ENCODE results near the gene HIVEP3. TPM values are rescaled to one million over a fixed set of nuclear protein-coding genes. Genes with fewer than 3 reads are reported as not detected.
A peak's percentile ranks its signal among the peaks of the same experiment; 100 is the strongest.

HIVEP3 gene
- total RNA-seq, 1 experiment from 2014 or later = not detected

GRCh38 chr1:41546833-41547135 lies 371.9 kb downstream of the HIVEP3 start:
- no peak for DNase-seq (ENCODE audit: low spot score)
- in situ Hi-C loops (cut with HindIII; ENCODE audit: low sequenced_read_pairs) = no loop called here

DNA sequence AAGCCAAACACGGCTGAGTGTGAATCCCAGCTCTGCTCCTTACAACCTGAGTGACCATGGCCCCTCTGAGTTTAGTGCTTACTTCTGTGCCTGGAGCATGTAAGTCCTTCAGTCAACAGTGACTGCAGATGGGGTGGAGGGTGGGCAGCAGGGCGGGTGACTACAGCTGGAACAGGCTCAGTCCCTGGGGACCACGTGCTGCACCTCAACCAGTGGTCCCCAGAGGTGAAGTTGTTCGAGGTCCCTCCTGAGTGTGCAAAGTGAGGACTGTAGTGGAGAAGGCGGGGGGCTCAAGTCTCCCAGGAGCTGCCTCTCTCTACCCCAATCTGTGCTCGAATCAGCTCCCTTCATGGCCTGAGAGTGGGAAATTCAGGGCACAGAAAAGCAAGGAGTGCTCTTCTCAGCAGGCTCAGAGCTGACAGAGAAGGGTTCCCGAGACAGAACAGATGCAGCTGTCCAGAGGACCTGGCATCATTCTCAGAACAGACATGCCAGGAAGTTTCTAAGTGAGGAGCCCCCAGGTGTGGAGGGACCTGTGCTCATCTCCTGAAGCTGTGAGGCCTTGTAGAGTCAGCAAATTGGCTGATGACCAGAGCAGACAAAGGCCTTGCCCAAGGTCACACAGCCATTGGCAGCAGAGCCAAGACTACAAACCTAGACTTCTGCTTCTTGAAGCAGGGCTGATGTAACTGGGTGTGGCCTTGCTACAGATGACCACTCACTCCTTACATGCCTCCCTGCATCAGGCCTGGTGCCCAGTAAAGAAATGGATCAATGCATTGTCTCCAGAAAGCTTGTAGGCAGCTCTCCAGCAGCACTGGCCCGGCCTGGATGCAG lies 372.5 kb downstream of the HIVEP3 start:
- DNase-seq (ENCODE audit: low spot score) = no peak
- in situ Hi-C loops (cut with HindIII; ENCODE audit: low sequenced_read_pairs) = no loop called here

- DNase-seq (ENCODE audit: low spot score) = no peak
- in situ Hi-C loops (cut with HindIII; ENCODE audit: low sequenced_read_pairs) = no loop called here
Observed at GRCh38 chr1:41542196-41542930, 376.4 kb downstream of the HIVEP3 start.

GRCh38 chr1:41541592-41541952 lies 377.1 kb downstream of the HIVEP3 start:
- DNase-seq (ENCODE audit: low spot score) = no peak
- in situ Hi-C loops (cut with HindIII; ENCODE audit: low sequenced_read_pairs) = no loop called here

DNA sequence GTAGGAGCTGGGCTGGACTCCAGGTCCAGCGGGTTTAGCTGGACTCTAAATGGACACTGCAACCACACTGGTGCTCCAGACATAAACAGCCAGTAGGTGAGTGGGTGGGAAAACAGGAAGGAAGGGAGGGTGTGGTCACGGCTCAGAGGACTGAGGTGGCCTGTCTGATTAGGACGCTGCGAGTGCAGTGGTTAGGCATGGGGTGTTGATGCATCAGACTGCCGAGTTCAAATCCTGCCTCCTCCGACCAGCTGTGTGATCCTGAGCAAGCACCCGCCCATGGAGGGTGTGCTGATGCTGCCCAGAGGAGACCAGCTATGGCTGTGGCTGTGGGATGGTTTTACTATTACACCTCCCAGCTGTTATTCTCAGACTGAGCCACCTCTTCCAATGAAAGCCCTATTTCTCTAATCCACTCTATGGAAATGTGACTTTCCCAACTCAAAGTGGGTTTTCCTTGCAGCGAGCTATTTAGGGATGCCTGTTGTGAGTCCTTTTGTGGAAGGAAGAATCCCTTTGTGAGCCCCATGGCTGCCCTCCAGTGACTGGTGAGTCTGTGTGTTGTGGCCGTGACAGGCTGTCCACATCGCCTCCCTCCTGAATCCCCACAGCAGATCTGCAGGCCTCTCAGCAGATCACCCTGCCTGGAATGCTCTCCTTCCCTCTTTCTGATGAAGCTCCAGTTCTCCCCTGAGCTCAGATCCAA lies 377.7 kb downstream of the HIVEP3 start:
- DNase-seq (ENCODE audit: low spot score) = no peak
- in situ Hi-C loops (cut with HindIII; ENCODE audit: low sequenced_read_pairs) = no loop called here

DNA sequence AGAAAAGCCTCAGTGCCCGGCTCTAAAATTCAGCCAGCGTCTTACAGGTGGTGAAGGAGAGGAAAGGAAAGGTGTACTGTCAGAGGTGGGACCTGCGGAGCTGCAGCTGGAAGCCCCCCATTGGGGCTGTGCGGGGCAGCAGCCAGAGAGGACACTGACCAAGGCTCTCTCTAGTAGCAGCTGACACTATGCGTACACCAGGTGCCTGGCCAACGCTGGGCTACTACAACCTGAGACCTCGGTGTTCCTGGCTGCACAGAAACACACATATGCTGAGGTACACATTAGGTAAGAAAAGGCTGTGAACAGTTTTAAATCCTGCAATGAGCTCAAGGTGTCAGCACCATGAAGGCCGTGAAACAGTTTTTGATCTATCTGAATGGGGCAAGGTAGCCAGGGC lies 378.7 kb downstream of the HIVEP3 start:
- in situ Hi-C loops (cut with HindIII; ENCODE audit: low sequenced_read_pairs) = no loop called here
- DNase-seq (ENCODE audit: low spot score) = no peak

DNA sequence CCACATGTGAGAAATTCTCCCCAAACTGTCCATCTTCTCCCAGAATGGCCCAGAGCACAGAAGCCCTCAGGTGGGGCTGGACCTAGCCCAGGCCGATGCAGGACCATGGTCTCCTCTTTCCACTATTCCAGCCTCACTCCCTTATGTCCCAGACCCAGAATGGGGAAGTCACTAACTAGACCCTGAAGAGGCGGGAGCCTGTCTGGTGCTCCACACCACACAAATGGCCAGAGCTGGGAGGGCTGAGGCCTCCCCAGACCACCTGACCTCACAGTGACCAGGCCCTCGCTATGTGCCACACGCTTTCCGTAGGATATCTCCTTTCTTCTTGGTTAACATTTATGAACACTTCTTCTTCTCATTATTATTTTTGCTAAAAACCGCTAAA lies 379.3 kb downstream of the HIVEP3 start:
- in situ Hi-C loops (cut with HindIII; ENCODE audit: low sequenced_read_pairs) = no loop called here

GRCh38 chr1:41538741-41539417 lies 379.8 kb downstream of the HIVEP3 start:
- DNase-seq (ENCODE audit: low spot score) = no peak
- in situ Hi-C loops (cut with HindIII; ENCODE audit: low sequenced_read_pairs) = no loop called here

More for the DNA sequence above, 379.3 kb downstream of the HIVEP3 start:
- no peak for DNase-seq (ENCODE audit: low spot score)

DNA sequence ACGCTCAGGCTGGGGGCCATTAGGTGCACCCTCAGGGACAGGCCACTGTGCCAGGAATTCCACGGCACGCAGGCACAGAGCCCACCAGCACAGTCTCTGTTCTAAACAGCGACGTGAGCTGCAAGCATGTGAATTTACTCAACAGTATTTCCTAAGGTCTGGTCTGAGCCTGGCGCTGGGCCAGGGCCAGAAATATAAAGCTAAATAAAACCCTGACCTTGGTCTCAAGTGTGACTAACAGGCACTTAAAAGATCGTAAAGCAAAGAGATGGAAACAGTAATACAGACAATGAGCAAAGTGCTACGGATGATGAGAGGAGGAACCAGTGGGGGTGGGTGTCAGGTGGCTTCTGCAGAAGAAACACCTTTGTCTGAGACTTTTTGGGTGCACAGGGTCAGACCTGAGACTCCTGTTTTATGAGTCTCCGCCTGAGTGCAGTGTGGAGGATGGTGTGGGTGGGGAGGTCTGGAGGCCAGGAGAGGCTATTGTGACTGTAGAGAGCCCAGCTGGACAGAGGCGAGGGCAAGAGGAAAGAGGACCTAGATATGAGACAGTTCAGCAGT lies 380.9 kb downstream of the HIVEP3 start:
- in situ Hi-C loops (cut with HindIII; ENCODE audit: low sequenced_read_pairs) = no loop called here
- DNase-seq (ENCODE audit: low spot score) = no peak

DNA sequence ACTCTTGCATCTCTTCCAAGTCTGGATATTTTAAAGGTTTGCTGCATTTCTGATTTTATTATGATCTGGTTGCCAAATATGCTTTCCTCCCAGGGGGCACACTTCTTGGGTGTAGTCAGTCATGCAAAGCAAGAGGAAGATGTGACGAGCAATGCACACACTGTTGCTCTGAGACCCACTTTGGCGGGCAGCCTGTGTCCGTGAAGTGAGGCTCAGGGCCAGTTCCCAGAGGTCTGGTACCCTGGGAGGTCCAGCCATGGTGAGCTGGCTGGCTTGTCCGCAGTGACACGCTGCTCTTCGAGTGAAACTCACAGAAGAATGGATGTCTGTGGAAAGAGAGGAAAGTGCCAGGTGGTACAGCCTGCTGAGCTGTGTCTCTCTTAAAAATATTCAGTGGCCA lies 381.5 kb downstream of the HIVEP3 start:
- DNase-seq (ENCODE audit: low spot score) = no peak
- in situ Hi-C loops (cut with HindIII; ENCODE audit: low sequenced_read_pairs) = no loop called here

DNA sequence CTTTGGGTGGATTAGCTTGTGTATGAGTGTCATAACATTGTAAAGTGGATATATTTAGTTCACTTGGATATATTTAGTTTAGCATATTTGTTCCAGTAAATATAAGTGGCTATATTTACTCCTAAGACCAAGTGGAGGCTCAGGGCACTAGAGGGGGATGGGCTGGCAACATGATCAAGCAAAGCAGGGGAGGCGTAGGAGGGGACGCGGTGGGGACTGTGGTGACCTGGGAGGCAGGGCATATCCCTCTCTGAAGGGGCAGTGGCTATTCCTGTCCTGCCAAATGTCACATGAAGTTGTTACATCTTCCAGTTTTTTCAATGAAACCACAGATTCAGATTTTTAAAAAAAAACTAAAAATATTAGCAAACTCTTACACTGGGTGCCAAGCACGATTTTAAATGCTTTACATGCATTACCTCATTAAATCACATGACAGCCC lies 382.3 kb downstream of the HIVEP3 start:
- DNase-seq (ENCODE audit: low spot score) = no peak
- in situ Hi-C loops (cut with HindIII; ENCODE audit: low sequenced_read_pairs) = no loop called here

- DNase-seq (ENCODE audit: low spot score) = no peak
- in situ Hi-C loops (cut with HindIII; ENCODE audit: low sequenced_read_pairs) = no loop called here
Observed at GRCh38 chr1:41535716-41536115, 383.0 kb downstream of the HIVEP3 start.

DNA sequence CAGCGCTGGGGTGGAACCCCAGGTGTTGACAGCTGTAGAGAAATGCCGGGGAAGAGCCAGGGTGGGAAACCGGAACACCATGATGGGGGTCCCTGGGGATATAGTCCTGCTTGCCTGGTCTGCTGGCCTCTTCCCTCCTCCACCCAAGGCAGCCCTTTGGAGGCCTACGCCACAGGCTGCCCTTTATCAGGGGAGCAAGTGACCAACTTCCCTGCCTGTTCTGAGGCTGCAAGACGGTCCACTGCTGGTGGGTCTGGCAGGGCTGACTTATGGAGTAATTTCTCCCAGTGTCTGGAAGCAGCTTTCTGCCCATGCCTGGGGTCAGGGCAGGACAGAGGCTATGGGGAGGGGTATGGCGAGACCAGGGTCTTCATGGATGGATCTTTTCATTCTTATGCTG lies 383.4 kb downstream of the HIVEP3 start:
- no peak for DNase-seq (ENCODE audit: low spot score)
- in situ Hi-C loops (cut with HindIII; ENCODE audit: low sequenced_read_pairs) = no loop called here

- in situ Hi-C loops (cut with HindIII; ENCODE audit: low sequenced_read_pairs) = no loop called here
- no peak for DNase-seq (ENCODE audit: low spot score)
Observed at GRCh38 chr1:41534181-41535076, 384.3 kb downstream of the HIVEP3 start.

- in situ Hi-C loops (cut with HindIII; ENCODE audit: low sequenced_read_pairs) = no loop called here
- no peak for DNase-seq (ENCODE audit: low spot score)
Observed at GRCh38 chr1:41533731-41534080, 385.0 kb downstream of the HIVEP3 start.

DNA sequence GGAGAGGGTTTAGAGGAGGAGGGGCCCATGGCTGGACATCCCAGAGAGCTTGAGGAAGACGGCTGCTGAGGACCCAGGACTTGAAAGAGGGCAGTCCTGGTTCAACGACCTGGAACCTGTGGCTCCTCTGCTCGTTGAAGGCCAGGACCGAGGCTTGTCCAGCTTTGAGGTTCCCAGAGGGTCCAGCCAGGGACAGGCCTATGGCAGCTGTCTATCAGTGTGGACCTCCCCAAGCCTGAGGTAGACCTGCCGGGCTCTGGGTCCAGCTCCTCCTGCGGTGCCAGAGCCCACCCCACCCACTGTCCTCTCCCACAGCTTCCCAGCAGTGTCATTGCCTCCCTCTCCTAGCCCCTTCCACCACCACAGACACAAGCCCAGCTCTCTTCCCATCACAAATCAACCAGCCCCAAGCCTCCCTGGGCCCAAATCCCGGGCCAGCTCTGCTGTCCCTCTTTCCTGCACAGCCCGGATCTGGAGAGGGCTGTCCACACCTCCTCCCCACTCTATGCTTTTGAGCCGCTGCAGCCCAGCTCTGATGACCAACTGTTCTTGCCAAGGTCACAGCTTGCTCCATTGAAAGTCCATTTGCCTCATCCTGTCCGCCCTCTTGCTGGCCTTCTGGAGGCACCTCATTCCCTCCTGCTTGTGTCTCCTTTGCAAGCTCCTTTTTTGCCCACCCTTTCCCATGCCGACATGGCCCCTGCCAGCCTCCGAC lies 385.5 kb downstream of the HIVEP3 start:
- in situ Hi-C loops (cut with HindIII; ENCODE audit: low sequenced_read_pairs) = no loop called here
- peak; percentile 53 for DNase-seq (ENCODE audit: low spot score)

DNA sequence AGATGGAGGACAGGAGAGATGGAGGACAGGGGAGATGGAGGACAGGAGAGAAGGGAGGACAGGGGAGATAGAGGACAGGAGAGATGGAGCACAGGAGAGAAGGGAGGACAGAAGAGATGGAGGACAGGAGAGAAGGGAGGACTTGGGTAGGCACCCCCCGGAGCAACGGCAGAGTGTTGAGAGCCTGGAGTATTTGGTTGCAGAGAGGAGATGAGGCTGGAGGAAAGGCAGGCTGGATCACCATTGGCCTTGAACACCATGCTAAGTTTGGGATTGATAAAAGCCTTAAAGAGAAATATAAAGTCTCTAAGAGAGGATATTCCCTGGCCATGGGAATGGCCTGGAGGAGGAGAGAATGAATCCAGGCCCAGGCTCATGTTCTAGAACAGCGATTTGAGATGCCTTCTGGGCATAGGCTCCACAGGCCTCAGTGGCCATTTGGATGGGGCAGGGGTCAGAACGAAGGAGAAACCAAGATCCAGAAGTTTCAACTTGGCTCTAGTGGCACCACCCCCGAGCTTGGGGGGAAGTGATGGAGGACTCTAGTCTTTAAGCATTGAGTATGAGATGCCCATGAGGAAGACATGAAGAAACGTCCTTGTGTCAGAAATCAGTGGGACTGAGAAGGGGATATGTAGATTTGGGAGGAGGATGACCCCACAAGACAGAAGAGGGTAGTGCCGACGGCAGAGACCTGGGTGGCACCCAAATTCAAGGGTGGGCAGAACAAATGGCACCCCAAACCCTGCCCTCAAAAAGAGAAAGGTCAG lies 386.3 kb downstream of the HIVEP3 start:
- in situ Hi-C loops (cut with HindIII; ENCODE audit: low sequenced_read_pairs) = no loop called here

More for the DNA sequence above, 386.3 kb downstream of the HIVEP3 start:
- DNase-seq (ENCODE audit: low spot score) = no peak
